Hematopoietic multipotent progenitor cell treated with erythropoietin and hydrocortisone succinate and interleukin-3 and kit ligand, for 8 days (in vitro differentiated cells): ENCODE results near the gene SMIM11.
"Not testable (repeated sequence)": the region's sequence is repeated elsewhere in the genome, so short reads cannot be mapped to it uniquely, and the experiment has no call there.

Source experiments
- DNase-seq: peaks from one replicate; pipeline ENCODE4 v3.0.0-alpha.2; 2015

Gene SMIM11

GRCh38 chr21:34427339-34427738, 52.0 kb downstream of the SMIM11 start:
- not testable (repeated sequence) for DNase-seq

GRCh38 chr21:34428441-34428840, 53.1 kb downstream of the SMIM11 start:
- DNase-seq = not testable (repeated sequence)

- not testable (repeated sequence) for DNase-seq
These were observed 54.4 kb downstream of the SMIM11 start for GRCh38 chr21:34429710-34430109.
